Measurements from ENCODE around the gene PIM1. TPM values are rescaled to one million over a fixed set of nuclear protein-coding genes. Genes with fewer than 3 reads are reported as not detected.

Gene PIM1
- total RNA-seq, 1 experiment from 2014 or later, result 6.2 TPM

GRCh38 chr6:37218061-37218460 lies 48.1 kb downstream of the PIM1 start:
- peaks cover 5% of the 10 kb centered on the region for H3K4me1 Mint-ChIP-seq (ENCODE audit: insufficient read depth, unreplicated experiment)
- H3K27ac Mint-ChIP-seq (ENCODE audit: low read depth, unreplicated experiment), result no peak overlapping the region
- H3K36me3 Mint-ChIP-seq (ENCODE audit: insufficient read depth, unreplicated experiment), result no peaks in the 10 kb centered on the region
- intact Hi-C loops (cut with micrococcal nuclease), result loop anchor here (10.0 kb wide), 1 partner anchor 333 kb away; the partner anchor contains the start of gene C6orf89
- DNase-seq (ENCODE audit: unreplicated experiment), result no peak
- ChIA-PET CTCF (interaction anchor here (2.2 kb wide), 1 partner anchor 200 kb away, joined by 10 read pairs; no protein-coding TSS in a partner anchor), POLR2A (no interaction called here)
- no peaks in the 10 kb centered on the region for H3K9me3 Mint-ChIP-seq (ENCODE audit: unreplicated experiment)
- no peak overlapping the region for H3K4me3 Mint-ChIP-seq (ENCODE audit: unreplicated experiment)
- H3K27me3 Mint-ChIP-seq (ENCODE audit: insufficient read depth, unreplicated experiment), result no peaks in the 10 kb centered on the region
- no peak for TF ChIP-seq CTCF (IDR thresholded peaks at IDR 0.05; ENCODE audit: unreplicated experiment)
- no TSS peak for BruUV-seq (replicated peaks)

- CTCF ChIA-PET, result interaction anchor here (2.2 to 4.8 kb wide), 2 partner anchors 8 to 200 kb away, joined by 10 to 36 read pairs; no protein-coding TSS in a partner anchor
- no peak for TF ChIP-seq CTCF (IDR thresholded peaks at IDR 0.05; ENCODE audit: unreplicated experiment)
- no peak for DNase-seq (ENCODE audit: unreplicated experiment)
- intact Hi-C loops (cut with micrococcal nuclease), result loop anchor here (10.0 kb wide), 1 partner anchor 334 kb away; the partner anchor contains the start of gene C6orf89
- POLR2A ChIA-PET, result no interaction called here
- Mint-ChIP-seq H3K4me1 (ENCODE audit: insufficient read depth, unreplicated experiment) (peaks cover 7% of the 10 kb centered on the region), H3K4me3 (ENCODE audit: unreplicated experiment) (no peak overlapping the region), H3K9me3 (ENCODE audit: unreplicated experiment) (no peaks in the 10 kb centered on the region), H3K36me3 (ENCODE audit: insufficient read depth, unreplicated experiment) (no peaks in the 10 kb centered on the region), H3K27ac (ENCODE audit: low read depth, unreplicated experiment) (no peak overlapping the region), H3K27me3 (ENCODE audit: insufficient read depth, unreplicated experiment) (no peaks in the 10 kb centered on the region)
- BruUV-seq (replicated peaks), result no TSS peak
Observed at GRCh38 chr6:37218511-37218910, 48.6 kb downstream of the PIM1 start.

DNA sequence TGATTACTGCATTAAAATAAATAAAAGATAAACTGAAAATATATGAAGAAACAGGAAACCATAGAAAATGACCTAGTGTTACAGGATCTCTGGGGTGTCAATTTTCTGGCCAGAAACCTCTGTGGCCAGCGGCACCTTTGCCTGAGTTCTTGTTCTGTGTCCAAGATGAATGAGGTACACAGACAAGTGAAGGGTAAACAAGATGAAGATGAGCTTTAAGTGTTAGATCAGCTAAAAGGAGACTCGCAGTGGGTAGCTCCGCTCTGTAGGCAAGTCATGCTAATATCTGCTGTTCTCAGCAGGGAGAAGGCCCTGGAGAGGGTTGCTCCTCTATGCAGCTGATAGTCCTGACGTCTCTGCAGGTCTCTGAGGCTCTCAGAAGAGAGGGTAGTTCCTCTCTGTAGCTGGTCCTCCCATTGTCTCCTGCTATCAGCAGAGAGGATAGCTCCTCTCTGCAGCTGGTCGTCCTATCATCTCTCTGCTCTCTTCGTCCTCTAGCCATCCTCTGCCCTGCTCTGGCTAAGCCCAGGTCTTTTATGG lies 51.7 kb downstream of the PIM1 start:
- no peak for DNase-seq (ENCODE audit: unreplicated experiment)
- TF ChIP-seq CTCF (IDR thresholded peaks at IDR 0.05; ENCODE audit: unreplicated experiment), result no peak
- ChIA-PET CTCF (interaction anchor here (1.2 to 4.8 kb wide), 3 partner anchors 11 to 451 kb away, joined by 3 to 36 read pairs (median 4); no protein-coding TSS in a partner anchor), POLR2A (interaction anchor here (0.5 to 3.6 kb wide), 6 partner anchors 13 to 436 kb away, joined by 3 to 24 read pairs (median 8); partner anchors contain the start of genes TBC1D22B and TMEM217)
- H3K36me3 Mint-ChIP-seq (ENCODE audit: insufficient read depth, unreplicated experiment), result no peaks in the 10 kb centered on the region
- H3K4me3 Mint-ChIP-seq (ENCODE audit: unreplicated experiment), result peak overlapping the region; percentile 64
- H3K9me3 Mint-ChIP-seq (ENCODE audit: unreplicated experiment), result no peaks in the 10 kb centered on the region
- H3K27ac Mint-ChIP-seq (ENCODE audit: low read depth, unreplicated experiment), result no peak overlapping the region
- H3K4me1 Mint-ChIP-seq (ENCODE audit: insufficient read depth, unreplicated experiment), result peaks cover 7% of the 10 kb centered on the region
- no TSS peak for BruUV-seq (replicated peaks)
- no peaks in the 10 kb centered on the region for H3K27me3 Mint-ChIP-seq (ENCODE audit: insufficient read depth, unreplicated experiment)
- intact Hi-C loops (cut with micrococcal nuclease), result no loop called here

DNA sequence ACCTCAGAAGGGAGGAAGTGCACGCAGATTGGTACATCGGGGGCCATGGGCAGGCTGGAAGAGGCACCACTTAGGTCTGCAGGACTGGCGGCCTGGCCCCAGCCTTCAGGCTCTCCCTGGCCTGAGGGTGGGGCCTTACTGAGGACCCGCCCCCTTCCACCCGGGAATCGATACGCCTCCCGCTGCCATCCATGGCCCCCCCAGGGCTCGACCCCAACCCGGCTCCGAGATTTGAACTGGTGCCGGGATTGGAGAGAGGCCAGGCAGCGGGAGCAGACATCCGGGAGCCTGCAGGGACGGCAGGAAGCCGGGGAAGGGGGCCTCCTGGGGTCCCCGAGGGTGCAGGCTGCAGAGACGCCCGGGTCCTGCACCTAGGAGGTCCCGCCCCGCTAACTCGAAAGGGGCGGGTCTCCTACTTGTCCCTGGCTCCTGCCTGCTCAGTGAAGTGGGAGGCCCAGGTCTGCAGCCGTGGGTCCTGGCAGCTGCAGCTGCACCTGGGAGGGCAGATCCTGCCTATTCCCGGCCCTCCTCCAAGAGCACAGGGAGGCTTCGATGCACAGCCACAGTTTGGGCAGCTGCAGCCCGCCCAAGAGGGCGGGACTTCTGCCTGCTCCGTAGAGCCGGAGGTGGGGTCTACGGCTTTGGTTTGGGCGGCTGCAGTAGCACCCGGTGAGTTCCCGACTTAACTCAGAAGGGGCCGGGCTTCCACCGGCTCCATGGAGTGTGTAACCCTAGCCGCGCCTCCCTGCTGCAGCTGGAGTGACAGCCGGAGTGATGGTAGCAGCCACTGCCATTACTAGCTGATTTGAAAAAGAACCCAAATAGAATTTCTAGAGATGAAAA lies 52.4 kb downstream of the PIM1 start:
- TF ChIP-seq CTCF (IDR thresholded peaks at IDR 0.05; ENCODE audit: unreplicated experiment), result no peak
- CTCF ChIA-PET, result interaction anchor here (1.4 to 4.8 kb wide), 2 partner anchors 12 to 203 kb away, joined by 4 to 36 read pairs; no protein-coding TSS in a partner anchor
- Mint-ChIP-seq H3K4me3 (ENCODE audit: unreplicated experiment) (peak overlapping the region; percentile 64), H3K9me3 (ENCODE audit: unreplicated experiment) (no peaks in the 10 kb centered on the region), H3K36me3 (ENCODE audit: insufficient read depth, unreplicated experiment) (no peaks in the 10 kb centered on the region), H3K4me1 (ENCODE audit: insufficient read depth, unreplicated experiment) (peaks cover 7% of the 10 kb centered on the region), H3K27ac (ENCODE audit: low read depth, unreplicated experiment) (no peak overlapping the region), H3K27me3 (ENCODE audit: insufficient read depth, unreplicated experiment) (no peaks in the 10 kb centered on the region)
- BruUV-seq (replicated peaks), result no TSS peak
- intact Hi-C loops (cut with micrococcal nuclease), result no loop called here
- peak; percentile 92 for DNase-seq (ENCODE audit: unreplicated experiment)
- POLR2A ChIA-PET, result interaction anchor here (0.5 to 3.6 kb wide), 9 partner anchors 13 to 1259 kb away, joined by 3 to 24 read pairs (median 3); partner anchors contain the start of genes TBC1D22B and TMEM217

All from MCF 10A (cell line).